Right kidney (tissue), 1 donor: ENCODE data around the gene MPP1.

Experiments
- DNase-seq: peaks from one replicate; pipeline ENCODE4 v3.0.0-alpha.2; 2016

MPP1 gene

DNA sequence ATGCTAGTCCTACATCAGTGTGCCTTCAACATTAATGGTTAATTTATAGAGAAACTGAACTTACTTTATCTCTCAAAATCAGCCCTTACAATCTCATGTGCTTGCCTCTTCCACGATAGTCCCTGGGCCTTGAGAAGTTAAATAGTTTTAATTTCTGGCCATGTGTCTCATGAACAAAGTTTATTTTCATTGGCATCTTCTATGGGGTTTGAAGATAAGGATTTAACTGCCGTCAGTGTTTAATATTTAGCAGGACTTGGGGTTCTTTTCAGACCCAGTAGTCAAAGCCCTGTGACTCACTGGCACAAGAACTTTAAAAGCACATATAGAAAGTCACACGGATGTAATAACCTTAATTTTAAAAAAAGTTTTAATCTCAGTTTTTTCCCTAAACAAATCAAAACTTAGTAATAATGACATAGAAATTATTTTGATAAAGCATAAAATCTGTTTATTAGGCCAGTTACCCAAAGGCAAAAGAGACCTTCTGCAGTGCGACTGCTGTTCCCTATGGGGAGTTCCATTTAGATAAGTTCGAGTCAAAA is 10.1 kb upstream of the MPP1 start:
- no peak for DNase-seq

- DNase-seq: no peak
Observed at GRCh38 chrX:154813801-154814200, 8.5 kb upstream of the MPP1 start.

GRCh38 chrX:154812341-154813101 is 7.2 kb upstream of the MPP1 start:
- DNase-seq: no peak

DNA sequence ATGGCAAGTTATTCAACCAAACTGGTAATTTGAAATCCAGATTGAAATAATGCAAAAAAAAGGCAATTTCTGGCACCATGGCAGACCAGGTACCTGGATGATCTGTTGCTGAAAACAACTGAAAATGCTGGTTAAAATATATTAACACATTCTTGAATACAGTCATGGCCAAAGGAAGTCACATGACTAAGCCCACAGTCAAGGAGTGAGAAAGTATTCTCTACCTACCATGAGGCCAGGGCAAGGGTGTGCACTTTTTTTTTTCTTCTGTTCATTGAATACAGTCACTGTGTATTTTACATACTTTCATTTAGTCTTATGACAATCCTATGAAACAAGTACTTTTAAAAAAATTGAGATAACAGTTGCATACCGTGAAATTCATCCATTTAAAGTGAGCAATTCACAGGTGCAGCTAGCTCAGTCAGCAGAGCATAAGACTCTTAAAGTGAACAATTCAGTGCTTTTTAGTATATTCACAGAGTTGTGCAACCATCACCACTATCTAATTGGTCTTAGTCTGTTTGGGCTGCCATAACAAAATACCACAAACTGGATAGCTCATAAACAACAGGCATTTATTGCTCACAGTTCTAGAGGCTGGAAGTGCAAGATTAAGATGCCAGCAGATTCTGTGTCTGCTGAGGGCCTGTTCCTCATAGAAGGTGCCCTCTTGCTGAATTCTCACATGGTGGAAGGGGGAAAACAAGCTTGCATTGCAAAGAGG is 4.8 kb upstream of the MPP1 start:
- no peak for DNase-seq

DNA sequence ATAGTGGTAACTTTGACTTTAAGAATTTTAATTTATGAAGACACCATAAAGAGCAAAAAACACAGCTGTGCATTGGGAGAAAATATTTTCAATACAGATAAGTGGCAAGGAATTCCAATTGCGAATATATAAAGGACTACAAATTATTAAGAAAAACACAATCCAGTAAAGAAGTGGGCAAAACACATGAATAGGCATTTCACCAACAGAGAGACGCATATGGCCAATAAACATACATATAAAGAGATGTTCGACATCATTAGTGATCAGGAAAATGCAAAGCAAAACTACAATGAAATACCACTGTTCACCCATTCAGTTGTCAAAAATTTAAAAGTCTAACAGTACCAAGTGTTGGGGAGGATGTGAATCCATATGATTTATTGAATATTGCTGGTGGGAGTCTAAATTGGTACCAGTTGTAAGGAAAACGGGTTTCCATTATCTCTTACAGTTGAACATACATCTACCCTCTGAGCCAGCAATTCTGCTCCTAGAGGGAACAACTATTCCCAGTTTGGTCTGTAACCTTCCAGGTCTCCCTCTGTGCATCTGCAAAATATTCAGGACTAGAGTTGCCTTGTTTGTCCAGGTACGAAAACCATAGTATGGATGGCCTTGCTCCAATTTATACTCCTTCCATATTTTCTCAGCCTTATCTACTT is 1.7 kb upstream of the MPP1 start:
- DNase-seq: no peak

DNA sequence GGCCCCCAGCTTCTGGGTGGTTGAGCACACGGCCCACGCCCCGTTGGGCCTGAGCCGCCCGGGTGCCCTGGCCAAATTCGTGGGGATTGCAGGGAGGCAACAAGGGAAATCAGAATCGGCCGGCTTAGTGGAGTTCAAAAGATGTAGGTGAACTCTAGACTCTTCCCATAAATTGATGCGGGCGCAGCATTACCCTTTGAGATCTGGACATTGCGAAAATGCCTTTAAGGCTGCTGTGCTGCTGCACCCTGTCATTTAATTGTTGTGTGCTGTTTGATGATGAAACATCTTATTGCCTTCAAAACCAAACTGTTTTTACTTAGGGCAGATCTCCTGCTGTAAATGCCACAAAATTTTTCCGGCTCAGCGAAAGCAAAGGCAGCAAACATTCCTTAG is 409 bp upstream of the MPP1 start:
- DNase-seq: no peak

DNA sequence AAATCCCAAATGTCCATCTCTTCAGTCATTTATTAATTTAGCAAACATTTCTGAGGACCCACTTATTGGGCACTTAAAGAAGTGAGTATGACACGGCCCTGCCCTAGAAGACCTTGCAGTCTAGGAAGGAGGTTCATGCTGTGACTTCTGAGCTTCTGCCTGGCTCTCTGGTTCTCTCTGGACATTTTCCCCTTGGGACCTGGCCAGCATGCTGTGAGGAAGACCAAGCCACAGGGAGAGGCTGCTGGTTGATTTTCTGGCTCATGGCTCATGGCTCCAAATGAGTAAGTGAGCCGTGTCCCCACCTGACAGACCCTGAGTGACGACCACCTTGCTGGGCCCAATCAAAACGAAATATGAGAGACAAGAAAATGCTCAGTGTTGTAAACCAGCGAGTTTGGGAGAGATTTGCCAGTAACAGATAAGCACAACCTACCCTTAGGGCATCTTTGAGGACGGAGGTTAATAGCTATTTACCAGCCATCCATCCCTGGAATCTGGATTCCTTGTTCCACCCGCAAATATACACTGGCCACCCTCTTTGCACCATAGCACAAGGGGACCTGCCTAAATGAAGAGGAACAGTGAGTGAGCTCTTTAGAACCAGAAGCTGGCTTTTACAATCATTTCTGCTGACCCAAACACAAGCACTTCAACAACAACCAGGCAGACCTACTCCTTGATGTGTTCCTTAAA is 876 bp downstream of the MPP1 start:
- peak; percentile 7 for DNase-seq

DNA sequence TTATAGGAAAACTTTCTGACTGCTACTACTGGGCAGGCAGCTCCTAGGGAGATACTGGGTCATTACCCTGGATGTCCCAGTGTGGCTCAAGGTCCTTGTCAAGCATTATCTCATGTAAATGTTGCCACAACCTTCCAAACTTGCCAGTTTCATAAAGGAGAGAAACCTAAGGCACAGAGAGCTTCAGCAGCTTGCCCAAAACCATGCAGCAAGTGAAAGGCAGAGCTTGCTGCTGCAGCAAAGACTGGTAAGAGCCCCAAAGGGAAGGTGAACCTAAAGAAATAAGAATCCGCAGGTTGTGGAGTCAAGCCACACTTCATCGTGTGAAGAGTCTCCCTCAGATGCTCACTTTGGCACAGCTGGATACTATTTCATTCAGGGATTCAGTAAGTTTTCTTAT is 2.3 kb downstream of the MPP1 start:
- no peak for DNase-seq

DNA sequence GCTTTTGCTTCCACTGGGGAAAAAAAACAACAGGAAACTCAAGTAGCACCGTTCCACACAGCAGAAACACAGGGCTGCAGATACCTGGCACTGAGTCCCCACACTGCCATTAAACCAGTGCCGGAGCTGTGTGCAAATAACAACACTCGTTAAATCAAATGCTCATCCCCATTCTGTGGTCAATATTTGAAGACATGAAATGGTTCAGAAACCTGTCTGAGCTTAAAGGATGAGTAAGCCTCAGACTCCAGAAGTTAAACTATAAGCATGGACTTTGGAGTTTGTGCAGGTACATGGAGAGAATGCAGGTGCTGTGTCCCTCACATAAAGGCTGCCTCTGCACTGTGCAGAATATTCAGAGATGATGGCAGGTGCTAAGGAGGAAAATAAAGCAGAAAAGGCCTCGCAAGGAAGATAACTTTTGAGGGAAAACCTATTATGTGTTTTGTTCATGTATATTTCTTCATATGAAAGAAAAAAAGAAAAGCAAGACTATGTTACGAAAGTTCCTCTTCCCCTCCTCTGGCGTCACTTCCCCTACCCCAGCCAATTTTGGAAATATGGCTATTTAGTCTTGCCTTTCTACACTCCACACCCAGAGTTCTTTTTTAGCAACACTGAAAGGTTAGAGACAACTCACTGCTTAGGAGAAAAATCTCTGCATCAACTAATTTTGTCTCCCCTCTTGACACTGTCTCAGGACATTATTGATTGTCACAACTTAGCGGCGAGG is 4.6 kb downstream of the MPP1 start:
- no peak for DNase-seq

DNA sequence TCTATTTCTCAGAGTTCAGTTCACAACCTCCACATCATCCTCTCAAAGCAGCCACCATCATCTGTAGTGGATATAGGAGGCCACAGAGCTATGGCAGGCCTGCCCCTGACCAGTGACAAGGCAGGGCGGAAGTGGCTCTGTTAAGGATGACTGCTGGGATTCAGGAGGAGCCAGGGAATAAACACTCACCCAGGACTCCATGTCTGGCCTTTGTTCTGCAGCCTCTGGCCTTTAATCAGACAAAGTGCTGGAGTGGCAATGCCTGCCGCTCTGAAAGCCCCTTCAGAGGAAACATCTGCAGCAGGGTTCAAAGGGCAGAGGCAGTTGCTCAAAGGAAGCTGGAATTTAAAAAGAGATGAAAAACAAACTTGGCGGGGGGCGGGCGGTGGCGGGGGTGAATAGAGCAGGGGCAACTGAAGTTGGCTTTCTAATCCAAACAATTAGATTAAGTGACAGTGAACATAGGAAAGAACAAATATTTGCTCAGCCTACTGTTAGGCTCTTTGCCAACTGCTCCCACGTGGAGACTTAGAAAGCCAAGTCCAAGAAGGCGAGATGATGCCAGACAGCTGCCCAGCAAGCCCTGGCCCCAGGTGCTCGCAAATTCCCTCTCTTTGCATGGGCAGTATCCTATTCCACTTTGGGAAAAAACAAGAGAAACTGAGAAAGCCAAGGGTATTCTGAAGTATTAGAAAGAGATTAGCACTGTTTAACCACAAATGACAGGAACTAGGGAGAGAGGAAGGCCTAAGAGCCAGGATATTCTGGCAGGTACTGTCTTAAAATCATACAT is 5.5 kb downstream of the MPP1 start:
- no peak for DNase-seq

DNA sequence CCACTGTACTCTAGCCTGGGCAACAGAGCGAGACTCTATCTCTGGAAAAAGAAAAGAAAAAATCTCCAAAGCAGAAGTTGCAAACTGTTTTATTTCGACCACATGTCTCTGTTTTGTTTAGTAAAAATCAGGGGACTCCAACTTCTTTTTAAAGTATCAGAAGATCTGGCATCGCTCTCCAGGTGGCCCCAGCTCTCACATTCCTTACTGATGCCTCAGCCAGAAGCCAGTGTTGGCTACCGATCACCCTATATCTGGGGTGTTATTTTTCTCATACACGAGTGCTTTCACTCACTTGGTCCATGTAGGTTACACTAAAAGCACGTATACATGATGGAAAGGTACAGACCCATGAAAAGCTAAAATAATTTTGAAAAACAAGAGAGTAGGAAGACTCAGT is 8.3 kb downstream of the MPP1 start:
- DNase-seq: no peak

DNA sequence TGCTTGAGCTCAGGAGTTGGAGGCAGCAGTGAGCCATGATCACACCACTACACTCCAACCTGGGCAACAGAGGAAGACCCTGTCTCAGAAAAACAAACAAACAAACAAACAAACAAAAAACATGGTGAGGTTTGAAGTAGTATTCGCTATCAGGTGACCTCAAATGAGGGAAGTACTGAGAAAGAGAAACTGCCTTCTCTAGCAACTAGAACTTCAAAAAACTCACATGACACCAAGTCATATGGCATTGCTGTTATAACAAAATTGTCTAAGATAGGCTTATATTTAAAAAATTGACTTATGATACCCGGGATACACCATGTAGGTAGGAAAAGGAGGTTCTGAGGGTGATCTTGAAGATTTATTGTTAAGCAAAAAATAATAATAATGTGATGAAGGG is 10.3 kb downstream of the MPP1 start:
- no peak for DNase-seq

- DNase-seq: no peak
Observed at GRCh38 chrX:154793084-154793795, 12.0 kb downstream of the MPP1 start.

DNA sequence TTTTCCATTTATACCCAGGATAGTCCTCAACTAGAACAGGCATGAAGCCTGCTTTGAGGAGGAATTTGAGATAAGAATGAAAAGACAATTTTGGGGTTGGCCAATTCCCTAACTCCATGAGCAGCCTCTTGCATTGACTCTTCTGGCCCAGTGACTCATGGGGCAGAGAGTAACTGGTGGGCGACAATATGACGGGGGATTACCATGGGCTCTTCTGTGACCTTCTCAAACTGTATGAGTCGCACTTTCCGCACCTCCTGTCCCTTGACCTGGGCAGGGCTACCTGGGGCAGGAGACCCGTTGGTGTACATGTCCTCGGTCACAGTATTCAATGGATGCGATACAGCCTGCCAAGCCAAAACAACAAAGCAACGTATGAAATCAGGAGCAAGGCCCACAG is 13.3 kb downstream of the MPP1 start:
- DNase-seq: no peak

DNA sequence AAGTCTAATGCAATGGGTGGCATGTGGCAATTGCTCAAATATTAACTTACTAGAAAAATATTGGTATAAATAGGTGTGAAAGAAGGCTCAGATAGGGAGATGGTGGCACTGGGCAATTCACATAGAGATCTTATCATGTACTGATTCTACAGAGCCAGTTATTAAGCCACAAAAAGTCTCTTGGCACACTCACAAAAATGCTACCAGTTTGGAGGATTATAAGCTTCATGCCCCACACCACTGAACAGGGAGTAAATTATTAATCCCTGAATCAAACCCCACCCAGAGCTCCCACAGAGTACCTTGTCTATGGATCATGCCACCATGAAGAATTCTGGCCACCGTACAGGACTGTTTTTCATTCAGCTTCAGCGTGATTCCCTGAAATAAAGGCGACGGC is 13.8 kb downstream of the MPP1 start:
- no peak for DNase-seq

DNA sequence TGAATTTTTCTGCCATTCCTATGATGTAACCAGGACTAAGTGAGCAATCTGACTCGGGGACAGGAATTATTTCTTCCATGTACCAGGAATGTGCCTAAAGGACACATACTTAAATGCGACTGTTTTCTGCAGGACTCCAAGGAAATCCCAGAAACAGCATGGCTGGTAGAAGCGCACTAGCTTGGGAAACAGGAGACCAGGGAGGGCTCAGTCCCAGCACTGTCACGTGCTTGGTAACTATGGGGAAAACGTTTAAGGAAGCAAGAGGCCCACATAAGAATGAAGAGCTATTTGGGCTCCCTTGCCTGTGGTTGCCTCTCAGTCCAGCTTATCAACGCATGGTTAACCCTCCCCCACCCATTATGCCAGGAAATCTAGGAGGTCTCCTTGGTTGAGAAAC is 19.6 kb downstream of the MPP1 start:
- DNase-seq: no peak

DNA sequence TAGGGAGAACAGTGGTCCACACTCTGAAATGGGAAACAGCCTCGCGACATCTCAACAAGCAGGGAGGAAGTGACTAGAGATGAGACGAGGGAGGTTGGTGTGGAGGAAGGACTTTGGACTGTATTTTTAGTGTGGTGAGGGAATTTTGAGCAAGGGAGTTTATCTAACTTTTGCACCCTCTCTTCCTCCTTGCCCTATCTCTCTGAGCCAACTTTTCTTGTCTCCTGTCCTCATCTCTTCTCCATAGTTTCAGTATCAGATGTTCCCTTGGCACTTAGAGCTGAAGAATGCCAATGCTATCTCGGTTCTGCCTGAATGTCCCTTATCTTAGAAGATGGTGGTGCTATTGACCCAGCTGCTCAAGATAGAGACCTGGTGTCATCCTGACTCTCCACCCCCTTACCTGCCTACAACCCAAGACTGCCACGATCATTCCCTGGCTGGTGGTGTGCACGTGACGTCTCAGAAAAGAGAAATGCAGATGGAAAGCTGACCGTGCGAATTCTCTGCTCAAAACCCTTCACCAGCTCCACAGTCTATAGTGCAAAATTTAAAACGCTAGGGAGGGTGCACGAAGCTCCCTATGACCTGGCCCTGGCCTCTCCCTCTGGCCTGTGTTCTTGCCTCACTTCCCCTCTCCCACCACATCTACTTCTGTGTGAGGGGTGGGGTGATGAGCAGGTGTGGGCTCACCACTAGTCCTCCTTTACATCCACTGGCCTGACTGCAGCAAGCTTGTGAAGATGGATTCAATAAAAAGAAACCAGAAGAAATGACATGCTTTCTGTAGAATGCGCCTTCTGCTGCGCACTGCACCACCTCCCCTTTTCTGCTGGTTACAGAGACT is 20.9 kb downstream of the MPP1 start:
- no peak for DNase-seq

DNA sequence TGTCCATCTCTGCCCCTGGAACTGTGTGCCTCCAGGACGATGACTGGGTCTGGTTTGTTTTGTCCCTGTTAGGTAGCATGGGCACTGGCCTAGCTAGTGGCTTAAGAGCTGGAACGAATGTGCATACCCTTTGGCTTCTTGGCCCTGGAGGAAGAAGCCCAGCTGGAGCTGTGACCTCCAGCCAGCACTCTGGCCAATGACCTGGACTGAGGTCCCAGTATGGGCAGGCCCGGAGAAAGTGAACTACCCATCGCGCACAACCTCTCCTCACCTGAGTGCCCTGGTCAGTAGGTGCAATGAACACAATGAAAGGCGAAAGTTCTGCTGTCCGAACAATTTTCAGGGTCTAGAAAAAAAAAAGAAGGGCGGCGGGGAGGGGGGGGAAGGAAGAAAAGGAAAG is 24.3 kb downstream of the MPP1 start:
- no peak for DNase-seq

GRCh38 chrX:154779261-154779660 is 26.0 kb downstream of the MPP1 start:
- no peak for DNase-seq

GRCh38 chrX:154776753-154777152 is 28.5 kb downstream of the MPP1 start:
- DNase-seq: no peak
